Sigmoid colon (tissue), 4 donors: ENCODE results near the gene CRYGN.

Source experiments
- EP300 ChIP-seq, 4 donors: sonication (generic); formaldehyde crosslinking; IDR thresholded peaks; one replicate each; pipeline ENCODE4 v1.6.1; 2017; ENCODE audit warnings: antibody characterized with exemption in 4 of 4
- POLR2A ChIP-seq, 2 donors: fragments of 450-650 bp; IDR thresholded peaks; one replicate each; pipeline ENCODE4 v1.6.1; 2016; ENCODE audit warnings: antibody characterized with exemption in 2 of 2, mild to moderate bottlenecking in 2 of 2, moderate library complexity in 2 of 2
- POLR2AphosphoS5 ChIP-seq, 4 donors: sonication (generic); formaldehyde crosslinking; IDR thresholded peaks; one replicate each; pipeline ENCODE4 v1.6.1; 2017; ENCODE audit warnings: antibody characterized with exemption in 4 of 4
- TF ChIP-seq, protein P1 (sequence below), 4 experiments: fragments of 450-650 bp in 3 of 4; fragments of 200-600 bp in 1 of 4; IDR thresholded peaks; one replicate each; pipeline ENCODE4 v1.5.1; 2016 to 2019; ENCODE audit warnings: antibody characterized with exemption in 4 of 4, mild to moderate bottlenecking in 3 of 4, moderate library complexity in 2 of 4

GRCh38 chr7:151451626-151452571 is 12.0 kb upstream of the CRYGN start:
- TF ChIP-seq, protein P1, sequence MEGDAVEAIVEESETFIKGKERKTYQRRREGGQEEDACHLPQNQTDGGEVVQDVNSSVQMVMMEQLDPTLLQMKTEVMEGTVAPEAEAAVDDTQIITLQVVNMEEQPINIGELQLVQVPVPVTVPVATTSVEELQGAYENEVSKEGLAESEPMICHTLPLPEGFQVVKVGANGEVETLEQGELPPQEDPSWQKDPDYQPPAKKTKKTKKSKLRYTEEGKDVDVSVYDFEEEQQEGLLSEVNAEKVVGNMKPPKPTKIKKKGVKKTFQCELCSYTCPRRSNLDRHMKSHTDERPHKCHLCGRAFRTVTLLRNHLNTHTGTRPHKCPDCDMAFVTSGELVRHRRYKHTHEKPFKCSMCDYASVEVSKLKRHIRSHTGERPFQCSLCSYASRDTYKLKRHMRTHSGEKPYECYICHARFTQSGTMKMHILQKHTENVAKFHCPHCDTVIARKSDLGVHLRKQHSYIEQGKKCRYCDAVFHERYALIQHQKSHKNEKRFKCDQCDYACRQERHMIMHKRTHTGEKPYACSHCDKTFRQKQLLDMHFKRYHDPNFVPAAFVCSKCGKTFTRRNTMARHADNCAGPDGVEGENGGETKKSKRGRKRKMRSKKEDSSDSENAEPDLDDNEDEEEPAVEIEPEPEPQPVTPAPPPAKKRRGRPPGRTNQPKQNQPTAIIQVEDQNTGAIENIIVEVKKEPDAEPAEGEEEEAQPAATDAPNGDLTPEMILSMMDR (IDR thresholded peaks at IDR 0.05), result no peak
- TF ChIP-seq POLR2A (IDR thresholded peaks at IDR 0.05) (no peak), POLR2AphosphoS5 (IDR thresholded peaks at IDR 0.05) (no peak), EP300 (IDR thresholded peaks at IDR 0.05) (no peak)
